ENCODE data around the gene IFNGR1.

Gene IFNGR1

GRCh38 chr6:137190583-137191094, 28.5 kb downstream of the IFNGR1 start:
- no peak for FAIRE-seq
- no peak for DNase-seq (ENCODE audit: insufficient read length, low spot score)
- TF ChIP-seq PAX5 (IDR thresholded peaks at IDR 0.05; ENCODE audit: insufficient read depth, low read length, severe bottlenecking) (no peak), POU2F2 (IDR thresholded peaks at IDR 0.05; ENCODE audit: low read depth, low read length) (no peak), POLR2A (IDR thresholded peaks at IDR 0.05; ENCODE audit: low read depth, low read length) (no peak), SPI1 (IDR thresholded peaks at IDR 0.05; ENCODE audit: low read depth, low read length) (no peak), POLR2AphosphoS5 (IDR thresholded peaks at IDR 0.05; ENCODE audit: low read depth, low read length) (no peak), TAF1 (IDR thresholded peaks at IDR 0.05; ENCODE audit: low read depth, low read length) (no peak)

- no peak for DNase-seq (ENCODE audit: insufficient read length, low spot score)
- TF ChIP-seq POLR2AphosphoS5 (IDR thresholded peaks at IDR 0.05; ENCODE audit: low read depth, low read length), result no peak
- TF ChIP-seq POLR2A (IDR thresholded peaks at IDR 0.05; ENCODE audit: low read depth, low read length), result no peak
- TF ChIP-seq SPI1 (IDR thresholded peaks at IDR 0.05; ENCODE audit: low read depth, low read length), result no peak
- no peak for TF ChIP-seq POU2F2 (IDR thresholded peaks at IDR 0.05; ENCODE audit: low read depth, low read length)
- no peak for TF ChIP-seq TAF1 (IDR thresholded peaks at IDR 0.05; ENCODE audit: low read depth, low read length)
- no peak for TF ChIP-seq PAX5 (IDR thresholded peaks at IDR 0.05; ENCODE audit: insufficient read depth, low read length, severe bottlenecking)
- no peak for FAIRE-seq
These were observed 30.3 kb downstream of the IFNGR1 start for GRCh38 chr6:137188855-137189254.

- FAIRE-seq (no peak), DNase-seq (ENCODE audit: insufficient read length, low spot score) (no peak)
- TF ChIP-seq POU2F2 (IDR thresholded peaks at IDR 0.05; ENCODE audit: low read depth, low read length) (no peak), TAF1 (IDR thresholded peaks at IDR 0.05; ENCODE audit: low read depth, low read length) (no peak), PAX5 (IDR thresholded peaks at IDR 0.05; ENCODE audit: insufficient read depth, low read length, severe bottlenecking) (no peak), SPI1 (IDR thresholded peaks at IDR 0.05; ENCODE audit: low read depth, low read length) (no peak), POLR2A (IDR thresholded peaks at IDR 0.05; ENCODE audit: low read depth, low read length) (no peak), POLR2AphosphoS5 (IDR thresholded peaks at IDR 0.05; ENCODE audit: low read depth, low read length) (no peak)
These were observed 33.9 kb downstream of the IFNGR1 start for GRCh38 chr6:137185290-137185689.

- no peak for TF ChIP-seq POU2F2 (IDR thresholded peaks at IDR 0.05; ENCODE audit: low read depth, low read length)
- no peak for TF ChIP-seq TAF1 (IDR thresholded peaks at IDR 0.05; ENCODE audit: low read depth, low read length)
- no peak for TF ChIP-seq POLR2AphosphoS5 (IDR thresholded peaks at IDR 0.05; ENCODE audit: low read depth, low read length)
- no peak for TF ChIP-seq POLR2A (IDR thresholded peaks at IDR 0.05; ENCODE audit: low read depth, low read length)
- no peak for TF ChIP-seq PAX5 (IDR thresholded peaks at IDR 0.05; ENCODE audit: insufficient read depth, low read length, severe bottlenecking)
- FAIRE-seq (no peak), DNase-seq (ENCODE audit: insufficient read length, low spot score) (no peak)
These were observed 36.5 kb downstream of the IFNGR1 start for GRCh38 chr6:137182654-137183073.

- DNase-seq (ENCODE audit: insufficient read length, low spot score) (no peak), FAIRE-seq (no peak)
- no peak for TF ChIP-seq POLR2A (IDR thresholded peaks at IDR 0.05; ENCODE audit: low read depth, low read length)
- TF ChIP-seq SPI1 (IDR thresholded peaks at IDR 0.05; ENCODE audit: low read depth, low read length), result no peak
- TF ChIP-seq POU2F2 (IDR thresholded peaks at IDR 0.05; ENCODE audit: low read depth, low read length), result no peak
- TF ChIP-seq TAF1 (IDR thresholded peaks at IDR 0.05; ENCODE audit: low read depth, low read length), result no peak
- TF ChIP-seq POLR2AphosphoS5 (IDR thresholded peaks at IDR 0.05; ENCODE audit: low read depth, low read length), result no peak
- TF ChIP-seq PAX5 (IDR thresholded peaks at IDR 0.05; ENCODE audit: insufficient read depth, low read length, severe bottlenecking), result no peak
These were observed 37.1 kb downstream of the IFNGR1 start for GRCh38 chr6:137181891-137182653.

GRCh38 chr6:137177611-137178010, 41.6 kb downstream of the IFNGR1 start:
- TF ChIP-seq PAX5 (IDR thresholded peaks at IDR 0.05; ENCODE audit: insufficient read depth, low read length, severe bottlenecking) (no peak), POU2F2 (IDR thresholded peaks at IDR 0.05; ENCODE audit: low read depth, low read length) (no peak), POLR2AphosphoS5 (IDR thresholded peaks at IDR 0.05; ENCODE audit: low read depth, low read length) (no peak), TAF1 (IDR thresholded peaks at IDR 0.05; ENCODE audit: low read depth, low read length) (no peak), POLR2A (IDR thresholded peaks at IDR 0.05; ENCODE audit: low read depth, low read length) (no peak), SPI1 (IDR thresholded peaks at IDR 0.05; ENCODE audit: low read depth, low read length) (no peak)
- no peak for FAIRE-seq
- no peak for DNase-seq (ENCODE audit: insufficient read length, low spot score)

- no peak for TF ChIP-seq SPI1 (IDR thresholded peaks at IDR 0.05; ENCODE audit: low read depth, low read length)
- TF ChIP-seq POLR2A (IDR thresholded peaks at IDR 0.05; ENCODE audit: low read depth, low read length), result no peak
- no peak for TF ChIP-seq TAF1 (IDR thresholded peaks at IDR 0.05; ENCODE audit: low read depth, low read length)
- no peak for TF ChIP-seq POU2F2 (IDR thresholded peaks at IDR 0.05; ENCODE audit: low read depth, low read length)
- FAIRE-seq, result peak; percentile 52
- no peak for DNase-seq (ENCODE audit: insufficient read length, low spot score)
These were observed 42.5 kb downstream of the IFNGR1 start for GRCh38 chr6:137176729-137177128.

GRCh38 chr6:137175868-137176245, 43.3 kb downstream of the IFNGR1 start:
- no peak for TF ChIP-seq POLR2AphosphoS5 (IDR thresholded peaks at IDR 0.05; ENCODE audit: low read depth, low read length)
- no peak for TF ChIP-seq SPI1 (IDR thresholded peaks at IDR 0.05; ENCODE audit: low read depth, low read length)
- no peak for TF ChIP-seq TAF1 (IDR thresholded peaks at IDR 0.05; ENCODE audit: low read depth, low read length)
- no peak for TF ChIP-seq POU2F2 (IDR thresholded peaks at IDR 0.05; ENCODE audit: low read depth, low read length)
- TF ChIP-seq POLR2A (IDR thresholded peaks at IDR 0.05; ENCODE audit: low read depth, low read length), result no peak
- TF ChIP-seq PAX5 (IDR thresholded peaks at IDR 0.05; ENCODE audit: insufficient read depth, low read length, severe bottlenecking), result no peak
- no peak for DNase-seq (ENCODE audit: insufficient read length, low spot score)
- FAIRE-seq, result no peak

- DNase-seq (ENCODE audit: insufficient read length, low spot score) (no peak), FAIRE-seq (peak; percentile 38)
- TF ChIP-seq SPI1 (IDR thresholded peaks at IDR 0.05; ENCODE audit: low read depth, low read length) (no peak), POLR2AphosphoS5 (IDR thresholded peaks at IDR 0.05; ENCODE audit: low read depth, low read length) (no peak)
These were observed 43.9 kb downstream of the IFNGR1 start for GRCh38 chr6:137175157-137175867.

All from GM12891 (cell line).